ENCODE measurements around the gene CACNG1.

- TF ChIP-seq CTCF (IDR thresholded peaks at IDR 0.05; ENCODE audit: borderline replicate concordance, extremely low read depth, low read length, poor library complexity, severe bottlenecking) = no peak
- no peak for TF ChIP-seq EZH2 (IDR thresholded peaks at IDR 0.05; ENCODE audit: borderline replicate concordance, low read depth, low read length, severe bottlenecking)
Measured at GRCh38 chr17:67058036-67058435, 13.7 kb downstream of the CACNG1 start.
